MM.1S (cell line): ENCODE data around the gene ZBTB45.
A peak's percentile ranks its signal among the peaks of the same experiment; 100 is the strongest.

ENCODE experiments used
- DNase-seq: peaks from one replicate; pipeline ENCODE4 v3.0.0-alpha.2; 2015
- H2AFZ ChIP-seq: fragments of 300-600 bp; sonication (generic); 2 replicates; pipeline ENCODE4 v1.6.0; 2016; ENCODE audit warnings: antibody characterized with exemption, low read length
- H3F3A ChIP-seq: fragments of 300-600 bp; sonication (generic); 2 replicates; pipeline ENCODE4 v1.6.1; 2016; ENCODE audit warnings: mild to moderate bottlenecking, antibody characterized with exemption, low read length, moderate library complexity, mixed read lengths; ENCODE audit not compliant: insufficient read depth
- H3K27ac ChIP-seq: fragments of 300-600 bp; sonication (generic); 2 replicates; pipeline ENCODE4 v1.5.1; 2016; ENCODE audit warnings: mild to moderate bottlenecking, low read length
- H3K27me3 ChIP-seq: fragments of 300-600 bp; sonication (generic); replicated peaks from 2 replicates; pipeline ENCODE4 v1.6.0; 2016; ENCODE audit warnings: low read length; ENCODE audit not compliant: insufficient read depth
- H3K36me3 ChIP-seq: fragments of 300-600 bp; sonication (generic); replicated peaks from 2 replicates; pipeline ENCODE4 v1.6.1; 2016; ENCODE audit warnings: mild to moderate bottlenecking, low read length, mixed read lengths; ENCODE audit not compliant: insufficient read depth
- H3K4me1 ChIP-seq: fragments of 300-600 bp; sonication (generic); 2 replicates; pipeline ENCODE4 v1.6.1; 2016; ENCODE audit warnings: low read length, mixed read lengths
- H3K4me2 ChIP-seq: fragments of 300-600 bp; sonication (generic); 2 replicates; pipeline ENCODE4 v1.6.0; 2016; ENCODE audit warnings: low read depth, low read length
- H3K4me3 ChIP-seq: fragments of 300-600 bp; sonication (generic); 2 replicates; pipeline ENCODE4 v1.5.1; 2016; ENCODE audit warnings: low read length, mixed read lengths
- H3K79me2 ChIP-seq: fragments of 300-600 bp; sonication (generic); 2 replicates; pipeline ENCODE4 v1.6.1; 2016; ENCODE audit warnings: mixed run types, low read length, mixed read lengths
- H3K9ac ChIP-seq: fragments of 300-600 bp; sonication (generic); 2 replicates; pipeline ENCODE4 v1.6.1; 2016; ENCODE audit warnings: low read length, mixed read lengths
- H3K9me2 ChIP-seq: fragments of 300-600 bp; sonication (generic); replicated peaks from 2 replicates; pipeline ENCODE4 v1.6.1; 2016; ENCODE audit warnings: mild to moderate bottlenecking, low read length, mixed read lengths; ENCODE audit not compliant: insufficient read depth
- H3K9me3 ChIP-seq: fragments of 300-600 bp; sonication (generic); replicated peaks from 2 replicates; pipeline ENCODE4 v1.6.1; 2016; ENCODE audit warnings: mild to moderate bottlenecking, low read length, mixed read lengths; ENCODE audit not compliant: insufficient read depth
- H4K20me1 ChIP-seq: fragments of 300-600 bp; sonication (generic); 2 replicates; pipeline ENCODE4 v1.6.1; 2016; ENCODE audit warnings: mild to moderate bottlenecking, low read length, moderate library complexity, mixed read lengths; ENCODE audit not compliant: insufficient read depth
- EZH2 ChIP-seq: fragments of 300-600 bp; sonication (generic); optimal IDR thresholded peaks from 2 replicates; pipeline ENCODE3; 2017; ENCODE audit warnings: low read depth, mild to moderate bottlenecking, antibody characterized with exemption, low read length, mixed read lengths
- EZH2phosphoT487 ChIP-seq: fragments of 300-600 bp; sonication (generic); IDR thresholded peaks from 2 replicates; pipeline ENCODE4 v1.6.1; 2018; ENCODE audit warnings: antibody characterized with exemption, low read length
- TF ChIP-seq, protein P1 (sequence below): fragments of 300-600 bp; sonication (generic); IDR thresholded peaks from 2 replicates; pipeline ENCODE4 v1.5.1; 2016; ENCODE audit warnings: antibody characterized with exemption, low read length, mixed read lengths

The ZBTB45 gene

DNA sequence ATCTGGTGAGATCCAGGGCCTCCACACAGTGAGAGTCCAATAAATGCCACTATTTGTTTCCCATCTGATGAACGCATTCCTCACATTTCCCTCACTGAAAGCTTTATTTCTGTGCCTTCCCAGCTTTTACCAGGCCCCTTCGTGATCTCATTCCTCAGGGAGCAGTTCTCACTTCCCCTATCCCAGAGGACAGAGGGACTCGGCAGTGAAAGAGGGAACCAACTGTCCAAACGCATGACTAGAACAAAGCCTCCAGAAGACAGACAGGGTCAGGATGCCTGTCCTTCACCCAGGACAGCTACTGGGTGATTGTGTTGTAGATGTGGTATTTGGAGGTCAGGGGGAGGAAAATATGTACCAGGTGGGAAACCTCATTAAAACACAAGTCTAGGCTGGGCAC is 2.0 kb upstream of the ZBTB45 start:
- Histone ChIP-seq H3K9me2 (no peaks in the 10 kb centered on the region), H3K27ac (no peak overlapping the region), H3K9ac (no peak overlapping the region), H3K4me1 (peaks cover 5% of the 10 kb centered on the region; the same call in 1 of the 2 replicates), H3K9me3 (no peaks in the 10 kb centered on the region), H3K4me3 (no peak overlapping the region), H3K79me2 (peaks cover 13% of the 10 kb centered on the region), H3K4me2 (no peak overlapping the region), H3F3A (peaks cover 11% of the 10 kb centered on the region; the same call in 1 of the 2 replicates), H3K36me3 (no peaks in the 10 kb centered on the region), H3K27me3 (peaks cover 4% of the 10 kb centered on the region; the same call in 1 of the 2 replicates), H4K20me1 (no peaks in the 10 kb centered on the region), H2AFZ (no peak overlapping the region)
- DNase-seq, result no peak
- no peak for TF ChIP-seq EZH2phosphoT487
- TF ChIP-seq, protein P1, sequence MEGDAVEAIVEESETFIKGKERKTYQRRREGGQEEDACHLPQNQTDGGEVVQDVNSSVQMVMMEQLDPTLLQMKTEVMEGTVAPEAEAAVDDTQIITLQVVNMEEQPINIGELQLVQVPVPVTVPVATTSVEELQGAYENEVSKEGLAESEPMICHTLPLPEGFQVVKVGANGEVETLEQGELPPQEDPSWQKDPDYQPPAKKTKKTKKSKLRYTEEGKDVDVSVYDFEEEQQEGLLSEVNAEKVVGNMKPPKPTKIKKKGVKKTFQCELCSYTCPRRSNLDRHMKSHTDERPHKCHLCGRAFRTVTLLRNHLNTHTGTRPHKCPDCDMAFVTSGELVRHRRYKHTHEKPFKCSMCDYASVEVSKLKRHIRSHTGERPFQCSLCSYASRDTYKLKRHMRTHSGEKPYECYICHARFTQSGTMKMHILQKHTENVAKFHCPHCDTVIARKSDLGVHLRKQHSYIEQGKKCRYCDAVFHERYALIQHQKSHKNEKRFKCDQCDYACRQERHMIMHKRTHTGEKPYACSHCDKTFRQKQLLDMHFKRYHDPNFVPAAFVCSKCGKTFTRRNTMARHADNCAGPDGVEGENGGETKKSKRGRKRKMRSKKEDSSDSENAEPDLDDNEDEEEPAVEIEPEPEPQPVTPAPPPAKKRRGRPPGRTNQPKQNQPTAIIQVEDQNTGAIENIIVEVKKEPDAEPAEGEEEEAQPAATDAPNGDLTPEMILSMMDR, result no peak
- TF ChIP-seq EZH2, result no peak

DNA sequence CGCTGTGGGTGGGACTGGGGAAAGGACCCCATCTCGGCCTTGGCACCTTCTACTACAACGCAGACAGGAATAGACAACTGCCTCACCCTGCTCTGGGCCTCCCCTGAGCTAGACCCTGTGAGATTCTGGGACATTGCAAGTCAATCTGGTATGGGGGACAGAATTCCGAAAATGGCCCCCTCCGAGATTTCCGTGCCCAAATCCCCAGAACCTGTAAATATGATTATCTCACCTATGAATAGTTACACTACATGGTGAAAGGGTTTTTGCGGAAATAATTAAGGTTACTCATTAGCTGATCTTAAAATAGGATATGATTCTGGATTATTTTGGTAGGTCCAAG is 618 bp upstream of the ZBTB45 start:
- no peaks in the 10 kb centered on the region for H4K20me1 ChIP-seq
- no peak for TF ChIP-seq EZH2
- no peak for TF ChIP-seq EZH2phosphoT487
- TF ChIP-seq, protein P1, result no peak
- peak overlapping the region; percentile 78; the same call in 1 of the 2 replicates for H3K27ac ChIP-seq
- no peak for DNase-seq
- H2AFZ ChIP-seq, result peak overlapping the region; percentile 92
- H3K27me3 ChIP-seq, result peaks cover 4% of the 10 kb centered on the region; the same call in 1 of the 2 replicates
- H3K79me2 ChIP-seq, result peaks cover 13% of the 10 kb centered on the region
- H3K4me2 ChIP-seq, result peak overlapping the region; percentile 82
- peak overlapping the region; percentile 88 for H3K4me3 ChIP-seq
- H3K36me3 ChIP-seq, result no peaks in the 10 kb centered on the region
- H3K9ac ChIP-seq, result peak overlapping the region; percentile 73
- peaks cover 11% of the 10 kb centered on the region; the same call in 1 of the 2 replicates for H3F3A ChIP-seq
- peaks cover 5% of the 10 kb centered on the region; the same call in 1 of the 2 replicates for H3K4me1 ChIP-seq
- H3K9me3 ChIP-seq, result no peaks in the 10 kb centered on the region
- no peaks in the 10 kb centered on the region for H3K9me2 ChIP-seq

DNA sequence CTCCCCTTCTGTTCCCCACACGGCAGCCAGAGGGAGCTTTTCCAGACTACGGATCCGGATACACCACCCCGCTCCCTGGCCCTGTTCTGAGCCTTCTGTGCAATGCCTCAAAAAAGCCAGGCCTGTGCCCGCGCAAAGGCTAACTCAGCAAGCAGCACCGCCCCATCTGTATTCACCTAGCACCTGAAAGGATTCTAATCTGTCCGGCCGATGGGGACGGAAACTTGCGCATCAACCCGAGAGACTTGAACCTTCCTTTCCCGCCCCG is 589 bp downstream of the ZBTB45 start:
- Histone ChIP-seq H3K27me3 (peaks cover 4% of the 10 kb centered on the region; the same call in 1 of the 2 replicates), H3K4me2 (peak overlapping the region; percentile 82), H3F3A (peaks cover 11% of the 10 kb centered on the region; the same call in 1 of the 2 replicates), H3K27ac (peak overlapping the region; percentile 78), H3K4me1 (peaks cover 5% of the 10 kb centered on the region; the same call in 1 of the 2 replicates), H3K36me3 (no peaks in the 10 kb centered on the region), H3K9me2 (no peaks in the 10 kb centered on the region), H3K79me2 (peaks cover 13% of the 10 kb centered on the region), H3K9ac (peak overlapping the region; percentile 73), H3K4me3 (peak overlapping the region; percentile 88), H4K20me1 (no peaks in the 10 kb centered on the region), H3K9me3 (no peaks in the 10 kb centered on the region), H2AFZ (peak overlapping the region; percentile 92)
- peak; percentile 49 for DNase-seq
- TF ChIP-seq EZH2phosphoT487, result no peak
- TF ChIP-seq, protein P1, result no peak
- no peak for TF ChIP-seq EZH2
